Measurements from ENCODE around the gene RACK1. TPM values are rescaled to one million over a fixed set of nuclear protein-coding genes. Genes with fewer than 3 reads are reported as not detected.
A peak's percentile ranks its signal among the peaks of the same experiment; 100 is the strongest.

RACK1 gene
- total RNA-seq, 3 donors from 2014 or later, result 2,096 to 2,842 (median 2,553) TPM

- Histone ChIP-seq H3K27ac (no peak overlapping the region), H3K4me3 (no peak overlapping the region), H3K27me3 (no peaks in the 10 kb centered on the region), H3K9me3 (no peaks in the 10 kb centered on the region), H3K4me1 (no peaks in the 10 kb centered on the region), H3K36me3 (peaks cover 3% of the 10 kb centered on the region)
- no peak for DNase-seq (ENCODE audit: low spot score in 2 of 2)
- no peak for TF ChIP-seq CTCF (IDR thresholded peaks at IDR 0.05)
- no peak for TF ChIP-seq POLR2AphosphoS5 (IDR thresholded peaks at IDR 0.05)
- no peak for TF ChIP-seq POLR2A (IDR thresholded peaks at IDR 0.05)
- intact Hi-C loops (cut with DNase I; ENCODE audit: low total_unique reads), result no loop called here
These were observed 21.5 kb upstream of the RACK1 start for GRCh38 chr5:181265092-181265671.

- Histone ChIP-seq H3K4me1 (peaks cover 0 to 6% of the 10 kb centered on the region in 2 donors), H3K27ac (peak overlapping the region in 1 of 2 donors; percentile 19), H3K27me3 (no peaks in the 10 kb centered on the region), H3K36me3 (no peaks in the 10 kb centered on the region), H3K4me3 (no peak overlapping the region), H3K9me3 (no peaks in the 10 kb centered on the region)
- DNase-seq (ENCODE audit: low spot score in 2 of 2), result no peak
- intact Hi-C loops (cut with DNase I; ENCODE audit: low total_unique reads), result no loop called here
- TF ChIP-seq POLR2AphosphoS5 (IDR thresholded peaks at IDR 0.05) (no peak), POLR2A (IDR thresholded peaks at IDR 0.05) (no peak), CTCF (IDR thresholded peaks at IDR 0.05) (no peak)
These were observed 19.9 kb upstream of the RACK1 start for GRCh38 chr5:181263633-181264032.

- H3K9me3 ChIP-seq, result no peaks in the 10 kb centered on the region
- peak overlapping the region; percentile 92 to 99 (median 94) for H3K4me3 ChIP-seq
- DNase-seq (ENCODE audit: low spot score in 2 of 2), result peak in 1 of 2 donors; percentile 59
- no peaks in the 10 kb centered on the region for H3K27me3 ChIP-seq
- no peaks in the 10 kb centered on the region for H3K36me3 ChIP-seq
- H3K27ac ChIP-seq, result peak overlapping the region; percentile 99 to 100
- no peak for TF ChIP-seq CTCF (IDR thresholded peaks at IDR 0.05)
- peak; percentile 39 for TF ChIP-seq POLR2A (IDR thresholded peaks at IDR 0.05)
- TF ChIP-seq POLR2AphosphoS5 (IDR thresholded peaks at IDR 0.05), result peak; percentile 43 to 72 (median 50)
- peaks cover 0 to 10% of the 10 kb centered on the region in 2 donors for H3K4me1 ChIP-seq
- intact Hi-C loops (cut with DNase I; ENCODE audit: low total_unique reads), result no loop called here
These were observed 17.8 kb upstream of the RACK1 start for GRCh38 chr5:181261320-181262049.

GRCh38 chr5:181260720-181261319 is 17.1 kb upstream of the RACK1 start, which contains the start of gene TRIM52:
TRIM52 (minus strand) TSS chr5:181261143; CDS start chr5:181260813, 330 bp downstream.
- TF ChIP-seq CTCF (IDR thresholded peaks at IDR 0.05), result peak in 1 of 3 donors; percentile 8
- TF ChIP-seq POLR2A (IDR thresholded peaks at IDR 0.05), result peak; percentile 32
- peak; percentile 74 to 83 (median 81) for TF ChIP-seq POLR2AphosphoS5 (IDR thresholded peaks at IDR 0.05)
- peaks cover 0 to 10% of the 10 kb centered on the region in 2 donors for H3K4me1 ChIP-seq
- intact Hi-C loops (cut with DNase I; ENCODE audit: low total_unique reads), result no loop called here
- no peaks in the 10 kb centered on the region for H3K27me3 ChIP-seq
- peak within 1 kb of the TSS; percentile 92 to 99 (median 94) for H3K4me3 ChIP-seq
- no peaks in the 10 kb centered on the region for H3K36me3 ChIP-seq
- peak within 1 kb of the TSS; percentile 99 to 100 for H3K27ac ChIP-seq
- no peaks in the 10 kb centered on the region for H3K9me3 ChIP-seq
- peak; percentile 71 to 75 for DNase-seq (ENCODE audit: low spot score in 2 of 2)
